H1 (cell line): ENCODE data around the gene SGMS1. TPM values are rescaled to one million over a fixed set of nuclear protein-coding genes. Genes with fewer than 3 reads are reported as not detected.

Source experiments
- BRCA1 ChIP-seq: IDR thresholded peaks from 2 replicates; pipeline ENCODE4 v1.6.1; 2012; ENCODE audit warnings: low read depth, low read length, improper control_type of control experiment
- CHD1 ChIP-seq: IDR thresholded peaks from 2 replicates; pipeline ENCODE4 v1.6.1; 2012; ENCODE audit warnings: low read depth, low read length, improper control_type of control experiment
- CREB1 ChIP-seq: IDR thresholded peaks from 2 replicates; pipeline ENCODE4 v1.6.1; 2012; ENCODE audit warnings: inconsistent platforms
- POU5F1 ChIP-seq: IDR thresholded peaks from 2 replicates; pipeline ENCODE4 v1.6.1; 2011; ENCODE audit warnings: low read depth, mild to moderate bottlenecking, low read length, moderate library complexity
- SRF ChIP-seq: IDR thresholded peaks from 2 replicates; pipeline ENCODE4 v1.6.1; 2011; ENCODE audit warnings: mild to moderate bottlenecking, low read depth, low read length, moderate library complexity
- TBP ChIP-seq: IDR thresholded peaks from 2 replicates; pipeline ENCODE4 v1.6.1; 2011; ENCODE audit warnings: low read depth, low read length, improper control_type of control experiment
- polyA plus RNA-seq, 7 experiments: library from polyadenylated mRNA; depleted of rRNA in 3 of 7; stranded (reverse) in 5 of 7; unstranded in 2 of 7; fragments of >200 nt in 5 of 7; fragments of 200-250 nt in 2 of 7; gene quantifications; 1 replicate in 5 of 7; 2 replicates in 1 of 7; 4 replicates in 1 of 7; pipeline versions ENCODE4 v1.2.1 to v1.2.3, GENCODE V29; 2011 to 2013; ENCODE audit warnings: missing spikeins in 2 of 7, mixed read lengths in 2 of 7
- total RNA-seq: library from RNA; stranded (reverse); fragmentation: NEBNext Ultra II Directional; extraction: Animal tissue kit (Norgen Biotek cat#: 25700); gene quantifications from 2 replicates; pipeline ENCODE4 v1.2.1, GENCODE V29; 2021
- TF ChIP-seq, protein P1 (sequence below): fragments of 300-600 bp; sonication (generic); IDR thresholded peaks from 2 replicates; pipeline ENCODE4 v1.7.1; 2012; ENCODE audit warnings: low read length, moderate library complexity, mild to moderate bottlenecking, inconsistent platforms; ENCODE audit not compliant: insufficient replicate concordance
- TF ChIP-seq, protein P2 (sequence below): IDR thresholded peaks from 2 replicates; pipeline ENCODE4 v1.6.1; 2011; ENCODE audit warnings: low read length, improper control_type of control experiment

SGMS1 gene
- total and polyA plus RNA-seq, 2 of the 8 experiments (the other 6 are each of a cell fraction or from before 2014, with no cell fraction given), result 6.0 to 15.6 TPM

DNA sequence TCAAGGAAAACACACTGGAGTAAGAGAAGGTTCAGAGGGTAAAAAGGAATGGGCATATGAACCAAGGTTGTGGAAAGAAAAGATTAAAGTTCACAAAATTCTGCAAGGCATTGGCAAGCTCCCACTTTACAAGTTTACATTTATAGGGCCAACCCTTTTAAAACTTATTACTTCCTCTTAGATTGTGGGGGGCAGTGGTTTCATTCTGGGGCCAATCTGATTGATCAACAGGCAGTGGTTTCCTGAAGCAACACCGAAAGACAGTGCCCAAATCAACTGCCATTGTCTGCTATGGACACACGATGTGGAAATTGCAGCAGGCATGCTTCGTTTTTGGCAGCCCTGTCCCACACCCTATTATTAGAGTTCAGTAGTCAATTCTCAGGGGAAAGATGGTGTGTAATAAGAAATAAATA is 154.0 kb downstream of the SGMS1 start (continued):
- TF ChIP-seq, protein P1, sequence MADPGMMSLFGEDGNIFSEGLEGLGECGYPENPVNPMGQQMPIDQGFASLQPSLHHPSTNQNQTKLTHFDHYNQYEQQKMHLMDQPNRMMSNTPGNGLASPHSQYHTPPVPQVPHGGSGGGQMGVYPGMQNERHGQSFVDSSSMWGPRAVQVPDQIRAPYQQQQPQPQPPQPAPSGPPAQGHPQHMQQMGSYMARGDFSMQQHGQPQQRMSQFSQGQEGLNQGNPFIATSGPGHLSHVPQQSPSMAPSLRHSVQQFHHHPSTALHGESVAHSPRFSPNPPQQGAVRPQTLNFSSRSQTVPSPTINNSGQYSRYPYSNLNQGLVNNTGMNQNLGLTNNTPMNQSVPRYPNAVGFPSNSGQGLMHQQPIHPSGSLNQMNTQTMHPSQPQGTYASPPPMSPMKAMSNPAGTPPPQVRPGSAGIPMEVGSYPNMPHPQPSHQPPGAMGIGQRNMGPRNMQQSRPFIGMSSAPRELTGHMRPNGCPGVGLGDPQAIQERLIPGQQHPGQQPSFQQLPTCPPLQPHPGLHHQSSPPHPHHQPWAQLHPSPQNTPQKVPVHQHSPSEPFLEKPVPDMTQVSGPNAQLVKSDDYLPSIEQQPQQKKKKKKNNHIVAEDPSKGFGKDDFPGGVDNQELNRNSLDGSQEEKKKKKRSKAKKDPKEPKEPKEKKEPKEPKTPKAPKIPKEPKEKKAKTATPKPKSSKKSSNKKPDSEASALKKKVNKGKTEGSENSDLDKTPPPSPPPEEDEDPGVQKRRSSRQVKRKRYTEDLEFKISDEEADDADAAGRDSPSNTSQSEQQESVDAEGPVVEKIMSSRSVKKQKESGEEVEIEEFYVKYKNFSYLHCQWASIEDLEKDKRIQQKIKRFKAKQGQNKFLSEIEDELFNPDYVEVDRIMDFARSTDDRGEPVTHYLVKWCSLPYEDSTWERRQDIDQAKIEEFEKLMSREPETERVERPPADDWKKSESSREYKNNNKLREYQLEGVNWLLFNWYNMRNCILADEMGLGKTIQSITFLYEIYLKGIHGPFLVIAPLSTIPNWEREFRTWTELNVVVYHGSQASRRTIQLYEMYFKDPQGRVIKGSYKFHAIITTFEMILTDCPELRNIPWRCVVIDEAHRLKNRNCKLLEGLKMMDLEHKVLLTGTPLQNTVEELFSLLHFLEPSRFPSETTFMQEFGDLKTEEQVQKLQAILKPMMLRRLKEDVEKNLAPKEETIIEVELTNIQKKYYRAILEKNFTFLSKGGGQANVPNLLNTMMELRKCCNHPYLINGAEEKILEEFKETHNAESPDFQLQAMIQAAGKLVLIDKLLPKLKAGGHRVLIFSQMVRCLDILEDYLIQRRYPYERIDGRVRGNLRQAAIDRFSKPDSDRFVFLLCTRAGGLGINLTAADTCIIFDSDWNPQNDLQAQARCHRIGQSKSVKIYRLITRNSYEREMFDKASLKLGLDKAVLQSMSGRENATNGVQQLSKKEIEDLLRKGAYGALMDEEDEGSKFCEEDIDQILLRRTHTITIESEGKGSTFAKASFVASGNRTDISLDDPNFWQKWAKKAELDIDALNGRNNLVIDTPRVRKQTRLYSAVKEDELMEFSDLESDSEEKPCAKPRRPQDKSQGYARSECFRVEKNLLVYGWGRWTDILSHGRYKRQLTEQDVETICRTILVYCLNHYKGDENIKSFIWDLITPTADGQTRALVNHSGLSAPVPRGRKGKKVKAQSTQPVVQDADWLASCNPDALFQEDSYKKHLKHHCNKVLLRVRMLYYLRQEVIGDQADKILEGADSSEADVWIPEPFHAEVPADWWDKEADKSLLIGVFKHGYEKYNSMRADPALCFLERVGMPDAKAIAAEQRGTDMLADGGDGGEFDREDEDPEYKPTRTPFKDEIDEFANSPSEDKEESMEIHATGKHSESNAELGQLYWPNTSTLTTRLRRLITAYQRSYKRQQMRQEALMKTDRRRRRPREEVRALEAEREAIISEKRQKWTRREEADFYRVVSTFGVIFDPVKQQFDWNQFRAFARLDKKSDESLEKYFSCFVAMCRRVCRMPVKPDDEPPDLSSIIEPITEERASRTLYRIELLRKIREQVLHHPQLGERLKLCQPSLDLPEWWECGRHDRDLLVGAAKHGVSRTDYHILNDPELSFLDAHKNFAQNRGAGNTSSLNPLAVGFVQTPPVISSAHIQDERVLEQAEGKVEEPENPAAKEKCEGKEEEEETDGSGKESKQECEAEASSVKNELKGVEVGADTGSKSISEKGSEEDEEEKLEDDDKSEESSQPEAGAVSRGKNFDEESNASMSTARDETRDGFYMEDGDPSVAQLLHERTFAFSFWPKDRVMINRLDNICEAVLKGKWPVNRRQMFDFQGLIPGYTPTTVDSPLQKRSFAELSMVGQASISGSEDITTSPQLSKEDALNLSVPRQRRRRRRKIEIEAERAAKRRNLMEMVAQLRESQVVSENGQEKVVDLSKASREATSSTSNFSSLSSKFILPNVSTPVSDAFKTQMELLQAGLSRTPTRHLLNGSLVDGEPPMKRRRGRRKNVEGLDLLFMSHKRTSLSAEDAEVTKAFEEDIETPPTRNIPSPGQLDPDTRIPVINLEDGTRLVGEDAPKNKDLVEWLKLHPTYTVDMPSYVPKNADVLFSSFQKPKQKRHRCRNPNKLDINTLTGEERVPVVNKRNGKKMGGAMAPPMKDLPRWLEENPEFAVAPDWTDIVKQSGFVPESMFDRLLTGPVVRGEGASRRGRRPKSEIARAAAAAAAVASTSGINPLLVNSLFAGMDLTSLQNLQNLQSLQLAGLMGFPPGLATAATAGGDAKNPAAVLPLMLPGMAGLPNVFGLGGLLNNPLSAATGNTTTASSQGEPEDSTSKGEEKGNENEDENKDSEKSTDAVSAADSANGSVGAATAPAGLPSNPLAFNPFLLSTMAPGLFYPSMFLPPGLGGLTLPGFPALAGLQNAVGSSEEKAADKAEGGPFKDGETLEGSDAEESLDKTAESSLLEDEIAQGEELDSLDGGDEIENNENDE, result no peak
- TF ChIP-seq CREB1 (no peak), POU5F1 (no peak), TBP (no peak), SRF (no peak), BRCA1 (no peak), CHD1 (no peak)
- TF ChIP-seq, protein P2, sequence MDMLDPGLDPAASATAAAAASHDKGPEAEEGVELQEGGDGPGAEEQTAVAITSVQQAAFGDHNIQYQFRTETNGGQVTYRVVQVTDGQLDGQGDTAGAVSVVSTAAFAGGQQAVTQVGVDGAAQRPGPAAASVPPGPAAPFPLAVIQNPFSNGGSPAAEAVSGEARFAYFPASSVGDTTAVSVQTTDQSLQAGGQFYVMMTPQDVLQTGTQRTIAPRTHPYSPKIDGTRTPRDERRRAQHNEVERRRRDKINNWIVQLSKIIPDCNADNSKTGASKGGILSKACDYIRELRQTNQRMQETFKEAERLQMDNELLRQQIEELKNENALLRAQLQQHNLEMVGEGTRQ, result no peak
